KMS-11 (cell line): ENCODE data around the gene GRID2.
"Not testable (repeated sequence)": the region's sequence is repeated elsewhere in the genome, so short reads cannot be mapped to it uniquely, and the experiment has no call there.

Source experiments
- H2AFZ ChIP-seq: fragments of 200-600 bp; sonication (generic); 2 replicates; pipeline ENCODE4 v1.6.1; 2016; ENCODE audit warnings: antibody characterized with exemption, mixed run types, low read depth
- H3K27ac ChIP-seq: fragments of 200-600 bp; sonication (generic); 2 replicates; pipeline ENCODE4 v1.6.1; 2016; ENCODE audit warnings: mild to moderate bottlenecking, mixed run types
- H3K27me3 ChIP-seq: fragments of 200-600 bp; sonication (generic); 2 replicates; pipeline ENCODE4 v1.6.1; 2017; ENCODE audit warnings: mild to moderate bottlenecking, low read depth, mixed run types, moderate library complexity; ENCODE audit not compliant: insufficient read depth
- H3K36me3 ChIP-seq: fragments of 200-600 bp; sonication (generic); 2 replicates; pipeline ENCODE4 v1.6.1; 2017; ENCODE audit warnings: mild to moderate bottlenecking, mixed run types; ENCODE audit not compliant: insufficient read depth
- H3K4me1 ChIP-seq: fragments of 200-600 bp; sonication (generic); 2 replicates; pipeline ENCODE4 v1.6.1; 2016; ENCODE audit warnings: mild to moderate bottlenecking, low read depth, mixed run types; ENCODE audit not compliant: poor library complexity, severe bottlenecking
- H3K4me2 ChIP-seq: fragments of 200-600 bp; sonication (generic); 2 replicates; pipeline ENCODE4 v1.7.0; 2016; ENCODE audit warnings: mild to moderate bottlenecking, mixed run types
- H3K4me3 ChIP-seq: fragments of 200-600 bp; sonication (generic); IDR thresholded peaks from 2 replicates; pipeline ENCODE4 v1.6.1; 2017; ENCODE audit warnings: low read depth, low read length, mixed read lengths; ENCODE audit not compliant: insufficient read depth
- H3K79me2 ChIP-seq: fragments of 200-600 bp; sonication (generic); 2 replicates; pipeline ENCODE4 v1.6.1; 2016; ENCODE audit warnings: low read depth, mixed run types; ENCODE audit not compliant: insufficient read depth
- H3K9ac ChIP-seq: fragments of 200-600 bp; sonication (generic); 2 replicates; pipeline ENCODE4 v1.6.1; 2016; ENCODE audit warnings: mild to moderate bottlenecking, mixed run types
- H4K20me1 ChIP-seq: fragments of 200-600 bp; sonication (generic); 2 replicates; pipeline ENCODE4 v1.6.1; 2016; ENCODE audit warnings: mild to moderate bottlenecking, mixed run types; ENCODE audit not compliant: insufficient read depth
- TF ChIP-seq, protein P1 (sequence below): fragments of 200-600 bp; sonication (generic); conservative IDR thresholded peaks from 2 replicates; pipeline ENCODE4 v1.6.1; 2017; ENCODE audit warnings: low read depth, mild to moderate bottlenecking, antibody characterized with exemption, low read length, moderate library complexity, mixed read lengths

The GRID2 gene

GRCh38 chr4:92444143-92444843 lies 140.5 kb downstream of the GRID2 start:
- not testable (repeated sequence) for H3K4me3 ChIP-seq, H3K27me3 ChIP-seq, H3K79me2 ChIP-seq, H4K20me1 ChIP-seq, H3K36me3 ChIP-seq, H2AFZ ChIP-seq, H3K27ac ChIP-seq, H3K4me2 ChIP-seq, H3K4me1 ChIP-seq, H3K9ac ChIP-seq

DNA sequence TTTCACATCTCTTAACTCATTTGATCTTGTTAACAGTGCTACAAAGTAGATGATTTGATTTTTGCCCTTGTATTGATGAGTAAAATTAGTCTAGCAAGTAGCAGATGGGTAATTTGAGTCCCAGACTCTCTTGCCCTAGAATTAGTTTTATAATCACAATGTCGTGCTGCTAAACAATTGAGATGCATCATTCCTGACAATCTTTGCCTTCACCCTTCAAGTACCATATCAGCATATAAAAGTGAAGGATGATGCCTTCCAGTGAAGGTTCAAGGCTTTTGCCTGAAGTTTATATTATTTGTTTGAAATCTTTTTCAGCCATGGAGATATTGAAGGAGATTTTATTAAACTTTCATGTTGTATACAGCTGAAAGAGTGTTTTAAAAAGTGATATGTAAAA lies 141.4 kb downstream of the GRID2 start:
- no peak overlapping the region for H3K27ac ChIP-seq
- H3K79me2 ChIP-seq, result no peaks in the 10 kb centered on the region
- H3K36me3 ChIP-seq, result no peaks in the 10 kb centered on the region
- no peak overlapping the region for H3K4me3 ChIP-seq
- H3K4me1 ChIP-seq, result no peaks in the 10 kb centered on the region
- no peak overlapping the region for H3K4me2 ChIP-seq
- H4K20me1 ChIP-seq, result no peaks in the 10 kb centered on the region
- TF ChIP-seq, protein P1, sequence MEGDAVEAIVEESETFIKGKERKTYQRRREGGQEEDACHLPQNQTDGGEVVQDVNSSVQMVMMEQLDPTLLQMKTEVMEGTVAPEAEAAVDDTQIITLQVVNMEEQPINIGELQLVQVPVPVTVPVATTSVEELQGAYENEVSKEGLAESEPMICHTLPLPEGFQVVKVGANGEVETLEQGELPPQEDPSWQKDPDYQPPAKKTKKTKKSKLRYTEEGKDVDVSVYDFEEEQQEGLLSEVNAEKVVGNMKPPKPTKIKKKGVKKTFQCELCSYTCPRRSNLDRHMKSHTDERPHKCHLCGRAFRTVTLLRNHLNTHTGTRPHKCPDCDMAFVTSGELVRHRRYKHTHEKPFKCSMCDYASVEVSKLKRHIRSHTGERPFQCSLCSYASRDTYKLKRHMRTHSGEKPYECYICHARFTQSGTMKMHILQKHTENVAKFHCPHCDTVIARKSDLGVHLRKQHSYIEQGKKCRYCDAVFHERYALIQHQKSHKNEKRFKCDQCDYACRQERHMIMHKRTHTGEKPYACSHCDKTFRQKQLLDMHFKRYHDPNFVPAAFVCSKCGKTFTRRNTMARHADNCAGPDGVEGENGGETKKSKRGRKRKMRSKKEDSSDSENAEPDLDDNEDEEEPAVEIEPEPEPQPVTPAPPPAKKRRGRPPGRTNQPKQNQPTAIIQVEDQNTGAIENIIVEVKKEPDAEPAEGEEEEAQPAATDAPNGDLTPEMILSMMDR, result no peak
- no peak overlapping the region for H3K9ac ChIP-seq
- no peak overlapping the region for H2AFZ ChIP-seq
- H3K27me3 ChIP-seq, result no peaks in the 10 kb centered on the region

GRCh38 chr4:92447255-92447905 lies 143.6 kb downstream of the GRID2 start:
- no peak overlapping the region for H3K4me2 ChIP-seq
- no peak overlapping the region for H3K27ac ChIP-seq
- no peaks in the 10 kb centered on the region for H3K79me2 ChIP-seq
- H2AFZ ChIP-seq, result no peak overlapping the region
- no peaks in the 10 kb centered on the region for H3K4me1 ChIP-seq
- H3K27me3 ChIP-seq, result no peaks in the 10 kb centered on the region
- no peak overlapping the region for H3K9ac ChIP-seq
- no peaks in the 10 kb centered on the region for H4K20me1 ChIP-seq
- H3K36me3 ChIP-seq, result no peaks in the 10 kb centered on the region
- no peak overlapping the region for H3K4me3 ChIP-seq
- TF ChIP-seq, protein P1, result no peak

DNA sequence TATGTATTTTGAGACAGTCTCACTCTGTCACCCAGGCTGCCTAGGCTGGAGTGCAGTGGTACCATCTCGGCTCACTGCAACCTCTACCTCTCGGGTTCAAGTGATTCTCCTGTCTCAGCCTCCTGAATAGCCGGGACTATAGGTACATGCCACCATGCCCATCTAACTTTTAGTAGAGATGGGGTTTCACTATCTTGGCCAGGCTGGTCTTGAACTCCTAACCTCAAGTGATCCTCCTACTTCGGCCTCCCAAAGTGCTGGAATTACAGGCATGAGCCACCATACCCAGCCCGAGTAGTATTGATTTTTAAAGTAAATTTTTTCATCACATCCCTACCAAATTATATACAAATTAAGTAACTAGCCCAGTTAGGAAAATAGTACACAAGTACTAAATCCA lies 144.4 kb downstream of the GRID2 start:
- H4K20me1 ChIP-seq, H3K4me3 ChIP-seq, H3K27ac ChIP-seq, H2AFZ ChIP-seq, H3K9ac ChIP-seq, H3K4me1 ChIP-seq, H3K4me2 ChIP-seq, H3K79me2 ChIP-seq, H3K36me3 ChIP-seq, H3K27me3 ChIP-seq: not testable (repeated sequence)

GRCh38 chr4:92450694-92451093 lies 146.9 kb downstream of the GRID2 start:
- no peak overlapping the region for H2AFZ ChIP-seq
- no peak overlapping the region for H3K9ac ChIP-seq
- no peak overlapping the region for H3K27ac ChIP-seq
- H4K20me1 ChIP-seq, result no peaks in the 10 kb centered on the region
- no peaks in the 10 kb centered on the region for H3K36me3 ChIP-seq
- no peaks in the 10 kb centered on the region for H3K4me1 ChIP-seq
- TF ChIP-seq, protein P1, result no peak
- H3K27me3 ChIP-seq, result no peaks in the 10 kb centered on the region
- no peaks in the 10 kb centered on the region for H3K79me2 ChIP-seq
- no peak overlapping the region for H3K4me2 ChIP-seq
- no peak overlapping the region for H3K4me3 ChIP-seq
